Tibial artery (tissue), 4 donors: ENCODE measurements around the gene KLF6.
A peak's percentile ranks its signal among the peaks of the same experiment; 100 is the strongest.

Source experiments
- DNase-seq, 2 donors: peaks; one replicate each; pipeline ENCODE4 v3.0.0-alpha.2; 2019
- H3K27ac ChIP-seq, 2 donors: fragments of 200-600 bp; sonication (generic) in 1 of 2; 1 replicate in 1 of 2; 2 replicates in 1 of 2; pipeline ENCODE4 v1.5.1; 2018 to 2019; ENCODE audit warnings: mild to moderate bottlenecking in 1 of 2
- H3K27me3 ChIP-seq, 2 donors: fragments of 200-600 bp; sonication (generic) in 1 of 2; one replicate each; pipeline versions ENCODE4 v1.5.1 to v1.6.0; 2016 to 2019
- H3K36me3 ChIP-seq, 3 donors: fragments of 200-600 bp; sonication (generic) in 2 of 3; one replicate each; pipeline ENCODE4 v1.5.1; 2016 to 2019; ENCODE audit warnings: mild to moderate bottlenecking in 2 of 3
- H3K4me1 ChIP-seq, 4 donors: fragments of 200-600 bp; sonication (generic) in 2 of 4; 1 replicate in 3 of 4; 2 replicates in 1 of 4; pipeline ENCODE4 v1.5.1; 2016 to 2019
- H3K4me3 ChIP-seq, 2 donors: fragments of 200-600 bp; sonication (generic) in 1 of 2; 1 replicate in 1 of 2; 2 replicates in 1 of 2; pipeline ENCODE4 v1.5.1; 2018 to 2019; ENCODE audit warnings: mild to moderate bottlenecking in 2 of 2
- H3K9me3 ChIP-seq, 3 donors: fragments of 200-600 bp; sonication (generic) in 1 of 3; one replicate each; pipeline ENCODE4 v1.5.1; 2016 to 2019
- intact Hi-C: fragments of 100-400 bp; cut with DNase I; formaldehyde crosslinking; loops from one replicate; pipeline ENCODE4 v1.15.0; 2023; ENCODE audit warnings: low total_unique reads
- TF ChIP-seq, protein P1 (sequence below), 2 experiments: fragments of 200-600 bp in 1 of 2; fragments of 450-650 bp in 1 of 2; IDR thresholded peaks; one replicate each; pipeline ENCODE4 v1.5.1; 2017 to 2019; ENCODE audit warnings: antibody characterized with exemption in 2 of 2, mild to moderate bottlenecking in 1 of 2, moderate library complexity in 1 of 2

Gene KLF6

GRCh38 chr10:3764626-3765112 lies 20.3 kb downstream of the KLF6 start:
- no peaks in the 10 kb centered on the region for H3K27me3 ChIP-seq
- TF ChIP-seq, protein P1, sequence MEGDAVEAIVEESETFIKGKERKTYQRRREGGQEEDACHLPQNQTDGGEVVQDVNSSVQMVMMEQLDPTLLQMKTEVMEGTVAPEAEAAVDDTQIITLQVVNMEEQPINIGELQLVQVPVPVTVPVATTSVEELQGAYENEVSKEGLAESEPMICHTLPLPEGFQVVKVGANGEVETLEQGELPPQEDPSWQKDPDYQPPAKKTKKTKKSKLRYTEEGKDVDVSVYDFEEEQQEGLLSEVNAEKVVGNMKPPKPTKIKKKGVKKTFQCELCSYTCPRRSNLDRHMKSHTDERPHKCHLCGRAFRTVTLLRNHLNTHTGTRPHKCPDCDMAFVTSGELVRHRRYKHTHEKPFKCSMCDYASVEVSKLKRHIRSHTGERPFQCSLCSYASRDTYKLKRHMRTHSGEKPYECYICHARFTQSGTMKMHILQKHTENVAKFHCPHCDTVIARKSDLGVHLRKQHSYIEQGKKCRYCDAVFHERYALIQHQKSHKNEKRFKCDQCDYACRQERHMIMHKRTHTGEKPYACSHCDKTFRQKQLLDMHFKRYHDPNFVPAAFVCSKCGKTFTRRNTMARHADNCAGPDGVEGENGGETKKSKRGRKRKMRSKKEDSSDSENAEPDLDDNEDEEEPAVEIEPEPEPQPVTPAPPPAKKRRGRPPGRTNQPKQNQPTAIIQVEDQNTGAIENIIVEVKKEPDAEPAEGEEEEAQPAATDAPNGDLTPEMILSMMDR (IDR thresholded peaks at IDR 0.05), result no peak
- no peak overlapping the region for H3K4me3 ChIP-seq
- no peaks in the 10 kb centered on the region for H3K36me3 ChIP-seq
- H3K27ac ChIP-seq, result peak overlapping the region; percentile 29
- H3K4me1 ChIP-seq, result peaks cover 0 to 31% (median 6%) of the 10 kb centered on the region in 4 donors
- DNase-seq, result no peak
- no peaks in the 10 kb centered on the region for H3K9me3 ChIP-seq
- intact Hi-C loops, result no loop called here

DNA sequence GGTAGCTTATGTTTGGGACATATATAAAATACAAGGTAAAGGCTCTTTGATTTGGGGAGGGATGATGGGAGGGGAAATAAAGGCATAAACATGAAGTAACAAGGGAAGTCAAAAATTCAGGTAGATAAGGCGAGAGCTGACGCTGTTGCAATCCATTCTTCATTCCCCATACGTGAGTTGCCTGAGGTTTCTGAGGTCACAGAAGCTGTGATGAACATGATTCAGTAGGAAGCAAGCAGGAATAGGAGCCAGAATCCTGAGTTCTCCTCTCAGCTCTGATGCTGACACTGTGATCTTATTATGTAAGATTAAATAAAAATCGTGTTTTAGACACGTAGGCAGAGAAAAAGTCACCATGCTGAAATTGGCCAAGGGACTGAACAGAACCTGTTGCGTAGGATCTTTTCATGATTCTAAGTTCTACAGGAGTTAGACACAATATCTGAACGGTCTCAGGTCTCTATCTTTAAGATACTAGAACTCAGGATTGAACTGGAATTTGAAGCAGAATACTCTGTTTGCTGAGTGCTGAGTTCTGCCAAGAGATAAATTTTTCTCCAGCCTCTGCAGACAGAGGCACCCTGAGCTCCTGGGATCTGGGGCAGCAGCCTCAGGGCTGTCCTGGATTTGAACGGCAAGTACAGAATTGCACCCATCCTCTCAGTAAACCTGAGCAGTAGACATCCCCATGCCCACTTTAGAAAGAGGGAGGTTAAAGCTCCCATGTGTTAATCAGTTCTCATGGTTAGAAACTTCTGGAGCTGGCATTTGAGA lies 21.0 kb downstream of the KLF6 start:
- intact Hi-C loops, result no loop called here

DNA sequence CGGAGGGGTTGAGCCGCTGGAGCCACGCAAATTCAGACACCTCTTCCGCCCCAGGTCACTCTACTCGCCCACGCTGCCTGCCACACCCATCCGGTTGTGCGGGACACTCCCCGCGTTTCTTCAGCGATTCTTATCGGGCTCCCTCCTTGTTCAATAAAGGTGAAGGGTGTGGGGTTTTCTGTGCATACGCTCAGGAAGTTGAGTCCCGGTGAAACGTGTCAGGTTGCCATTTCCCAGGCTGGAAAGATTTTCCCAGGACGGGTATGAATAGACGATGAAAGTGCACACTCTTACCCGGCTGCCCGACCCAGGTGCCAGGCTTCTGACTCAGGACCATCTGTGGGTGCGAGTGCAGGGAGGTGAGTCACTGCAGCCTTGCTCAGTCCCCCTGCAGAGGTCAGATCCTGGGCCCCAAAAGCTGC lies 22.0 kb downstream of the KLF6 start:
- Histone ChIP-seq H3K36me3 (no peaks in the 10 kb centered on the region), H3K9me3 (no peaks in the 10 kb centered on the region), H3K4me1 (peaks cover 0 to 31% (median 6%) of the 10 kb centered on the region in 4 donors), H3K4me3 (no peak overlapping the region), H3K27me3 (no peaks in the 10 kb centered on the region), H3K27ac (no peak overlapping the region)
- intact Hi-C loops, result no loop called here
- TF ChIP-seq, protein P1 (IDR thresholded peaks at IDR 0.05), result no peak
- DNase-seq, result no peak

More for the DNA sequence above, 21.0 kb downstream of the KLF6 start:
- Histone ChIP-seq H3K36me3 (no peaks in the 10 kb centered on the region), H3K4me1 (peaks cover 0 to 31% (median 6%) of the 10 kb centered on the region in 4 donors), H3K9me3 (no peaks in the 10 kb centered on the region), H3K27ac (peak overlapping the region; percentile 29), H3K4me3 (no peak overlapping the region), H3K27me3 (no peaks in the 10 kb centered on the region)
- DNase-seq, result no peak
- TF ChIP-seq, protein P1 (IDR thresholded peaks at IDR 0.05), result no peak

- Histone ChIP-seq H3K36me3 (no peaks in the 10 kb centered on the region), H3K4me3 (no peak overlapping the region), H3K27ac (no peak overlapping the region), H3K9me3 (no peaks in the 10 kb centered on the region), H3K4me1 (peaks cover 0 to 31% (median 6%) of the 10 kb centered on the region in 4 donors), H3K27me3 (no peaks in the 10 kb centered on the region)
- no peak for DNase-seq
- intact Hi-C loops, result no loop called here
- TF ChIP-seq, protein P1 (IDR thresholded peaks at IDR 0.05), result no peak
These were observed 22.7 kb downstream of the KLF6 start for GRCh38 chr10:3762309-3762708.

DNA sequence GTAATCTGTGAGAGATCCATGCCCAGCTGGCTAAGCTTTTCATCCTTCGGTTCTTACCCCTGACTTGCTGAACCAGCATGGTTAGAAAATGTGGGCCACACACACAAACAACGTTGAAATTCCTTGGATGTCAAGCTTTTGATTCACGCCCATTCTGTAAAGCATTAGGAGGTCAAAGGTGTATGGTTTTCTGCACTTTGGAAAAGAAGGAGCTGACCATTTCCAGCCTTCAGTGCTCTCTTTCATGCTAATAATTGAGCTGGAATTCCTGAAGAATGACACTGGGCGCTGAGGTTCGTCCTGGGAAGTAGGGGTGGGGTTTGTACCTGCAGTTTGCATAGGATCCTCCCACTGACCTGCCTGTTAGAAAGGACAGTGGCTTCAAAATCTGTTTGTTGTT lies 23.1 kb downstream of the KLF6 start:
- no peak overlapping the region for H3K27ac ChIP-seq
- no peaks in the 10 kb centered on the region for H3K27me3 ChIP-seq
- TF ChIP-seq, protein P1 (IDR thresholded peaks at IDR 0.05), result no peak
- no peak overlapping the region for H3K4me3 ChIP-seq
- no peaks in the 10 kb centered on the region for H3K36me3 ChIP-seq
- DNase-seq, result no peak
- no peaks in the 10 kb centered on the region for H3K9me3 ChIP-seq
- intact Hi-C loops, result no loop called here
- peaks cover 0 to 31% (median 6%) of the 10 kb centered on the region in 4 donors for H3K4me1 ChIP-seq
